Measurements from ENCODE around the gene MTX1.
"Not testable (repeated sequence)": the region's sequence is repeated elsewhere in the genome, so short reads cannot be mapped to it uniquely, and the experiment has no call there.

- TF ChIP-seq, protein P1, sequence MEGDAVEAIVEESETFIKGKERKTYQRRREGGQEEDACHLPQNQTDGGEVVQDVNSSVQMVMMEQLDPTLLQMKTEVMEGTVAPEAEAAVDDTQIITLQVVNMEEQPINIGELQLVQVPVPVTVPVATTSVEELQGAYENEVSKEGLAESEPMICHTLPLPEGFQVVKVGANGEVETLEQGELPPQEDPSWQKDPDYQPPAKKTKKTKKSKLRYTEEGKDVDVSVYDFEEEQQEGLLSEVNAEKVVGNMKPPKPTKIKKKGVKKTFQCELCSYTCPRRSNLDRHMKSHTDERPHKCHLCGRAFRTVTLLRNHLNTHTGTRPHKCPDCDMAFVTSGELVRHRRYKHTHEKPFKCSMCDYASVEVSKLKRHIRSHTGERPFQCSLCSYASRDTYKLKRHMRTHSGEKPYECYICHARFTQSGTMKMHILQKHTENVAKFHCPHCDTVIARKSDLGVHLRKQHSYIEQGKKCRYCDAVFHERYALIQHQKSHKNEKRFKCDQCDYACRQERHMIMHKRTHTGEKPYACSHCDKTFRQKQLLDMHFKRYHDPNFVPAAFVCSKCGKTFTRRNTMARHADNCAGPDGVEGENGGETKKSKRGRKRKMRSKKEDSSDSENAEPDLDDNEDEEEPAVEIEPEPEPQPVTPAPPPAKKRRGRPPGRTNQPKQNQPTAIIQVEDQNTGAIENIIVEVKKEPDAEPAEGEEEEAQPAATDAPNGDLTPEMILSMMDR (IDR thresholded peaks at IDR 0.05; ENCODE audit: insufficient read depth, low read length): not testable (repeated sequence)
- not testable (repeated sequence) for TF ChIP-seq POLR2AphosphoS5 (IDR thresholded peaks at IDR 0.05; ENCODE audit: low read depth); GABPA (IDR thresholded peaks at IDR 0.05; ENCODE audit: low read depth); REST (IDR thresholded peaks at IDR 0.05; ENCODE audit: insufficient replicate concordance, low read depth)
These were observed 3.0 kb downstream of the MTX1 start for GRCh38 chr1:155211381-155212050.

Measured in HL-60 (cell line).